GM23338 (cell line): ENCODE results near the gene MDH1. TPM values are rescaled to one million over a fixed set of nuclear protein-coding genes. Genes with fewer than 3 reads are reported as not detected.

Experiments used
- ATAC-seq: fragments of 200-7000 bp; cut with Tn5 transposase; 3 replicates; pipeline ENCODE4 v1.9.1; 2020
- DNase-seq: peaks from one replicate; pipeline ENCODE4 v3.0.0-alpha.2; 2015; ENCODE audit warnings: low spot score
- H2AFZ ChIP-seq: fragments of 200-600 bp; sonication (generic); 2 replicates; pipeline ENCODE4 v1.8.0; 2016; ENCODE audit warnings: antibody characterized with exemption, mild to moderate bottlenecking, moderate library complexity
- H3F3A ChIP-seq: fragments of 200-600 bp; sonication (generic); replicated peaks from 2 replicates; pipeline ENCODE4 v1.8.0; 2017; ENCODE audit warnings: antibody characterized with exemption, mixed run types, low read depth
- H3K27ac ChIP-seq: fragments of 200-600 bp; sonication (generic); 2 replicates; pipeline ENCODE4 v1.6.1; 2016; ENCODE audit warnings: low read depth
- H3K27me3 ChIP-seq: fragments of 200-600 bp; sonication (generic); 2 replicates; pipeline ENCODE4 v1.8.0; 2016; ENCODE audit warnings: mild to moderate bottlenecking, mixed run types, moderate library complexity; ENCODE audit not compliant: insufficient read depth
- H3K36me3 ChIP-seq: fragments of 200-600 bp; sonication (generic); 2 replicates; pipeline ENCODE4 v1.8.0; 2016; ENCODE audit warnings: mild to moderate bottlenecking; ENCODE audit not compliant: insufficient read depth
- H3K4me1 ChIP-seq: fragments of 200-600 bp; sonication (generic); 2 replicates; pipeline ENCODE4 v1.8.0; 2016; ENCODE audit warnings: mild to moderate bottlenecking, moderate library complexity; ENCODE audit not compliant: insufficient read depth
- H3K4me2 ChIP-seq: fragments of 200-600 bp; sonication (generic); 2 replicates; pipeline ENCODE4 v1.7.1; 2017; ENCODE audit warnings: mixed run types
- H3K4me3 ChIP-seq: fragments of 200-600 bp; sonication (generic); 2 replicates; pipeline ENCODE4 v1.6.1; 2016; ENCODE audit warnings: mixed run types
- H3K79me2 ChIP-seq: fragments of 200-600 bp; sonication (generic); replicated peaks from 2 replicates; pipeline ENCODE4 v1.8.0; 2017; ENCODE audit warnings: mild to moderate bottlenecking; ENCODE audit not compliant: insufficient read depth
- H3K9me2 ChIP-seq: fragments of 200-600 bp; sonication (generic); 2 replicates; pipeline ENCODE4 v1.8.0; 2017; ENCODE audit not compliant: insufficient read depth
- H4K20me1 ChIP-seq: fragments of 200-600 bp; sonication (generic); replicated peaks from 2 replicates; pipeline ENCODE4 v1.8.0; 2017; ENCODE audit warnings: mild to moderate bottlenecking; ENCODE audit not compliant: insufficient read depth
- H3K27ac Mint-ChIP-seq: 2 replicates; pipeline ENCODE4 v1.8.0; 2020; ENCODE audit warnings: inconsistent platforms, mild to moderate bottlenecking, moderate library complexity, mixed read lengths
- H3K27me3 Mint-ChIP-seq: 3 replicates; pipeline ENCODE4 v1.8.0; 2022; ENCODE audit warnings: low read depth, mild to moderate bottlenecking, moderate library complexity, mixed read lengths, inconsistent platforms; ENCODE audit not compliant: insufficient read depth, poor library complexity
- H3K36me3 Mint-ChIP-seq: 3 replicates; pipeline ENCODE4 v1.8.0; 2021; ENCODE audit warnings: low read depth, mild to moderate bottlenecking, inconsistent platforms, moderate library complexity, mixed read lengths
- H3K4me1 Mint-ChIP-seq: 3 replicates; pipeline ENCODE4 v1.8.0; 2020; ENCODE audit warnings: mild to moderate bottlenecking, inconsistent platforms, mixed read lengths
- H3K4me3 Mint-ChIP-seq: 3 replicates; pipeline ENCODE4 v1.8.0; 2021; ENCODE audit warnings: moderate library complexity, mild to moderate bottlenecking, inconsistent platforms, mixed read lengths
- H3K9me3 Mint-ChIP-seq: 3 replicates; pipeline ENCODE4 v1.8.0; 2020; ENCODE audit warnings: moderate library complexity, mild to moderate bottlenecking, inconsistent platforms, mixed read lengths
- EZH2 ChIP-seq: fragments of 200-600 bp; sonication (generic); IDR thresholded peaks from one replicate; pipeline ENCODE4 v1.8.0; 2017; ENCODE audit warnings: antibody characterized with exemption, mild to moderate bottlenecking, low read depth; ENCODE audit not compliant: unreplicated experiment
- EZH2phosphoT487 ChIP-seq: fragments of 200-600 bp; sonication (generic); IDR thresholded peaks from one replicate; pipeline ENCODE4 v1.8.1; 2018; ENCODE audit warnings: antibody characterized with exemption; ENCODE audit not compliant: unreplicated experiment
- POLR2AphosphoS5 ChIP-seq: IDR thresholded peaks from 2 replicates; pipeline ENCODE4 v1.6.1; 2016; ENCODE audit warnings: antibody characterized with exemption, low read depth
- REST ChIP-seq: IDR thresholded peaks from one replicate; pipeline ENCODE4 v1.6.1; 2018; ENCODE audit warnings: antibody characterized with exemption; ENCODE audit not compliant: unreplicated experiment
- STAT1 ChIP-seq: IDR thresholded peaks from one replicate; pipeline ENCODE4 v1.6.1; 2016; ENCODE audit warnings: antibody characterized with exemption; ENCODE audit not compliant: unreplicated experiment
- ZNF331 ChIP-seq: fragments of 250-450 bp; sonication (Bioruptor Pico); IDR thresholded peaks from 2 replicates; pipeline ENCODE4 v1.5.0; 2020; ENCODE audit warnings: low read depth, mild to moderate bottlenecking, moderate library complexity
- polyA plus RNA-seq: library from polyadenylated mRNA; unstranded; fragments of >200 nt; fragmentation: Nextera tagmentation; extraction: Ambion mirVana; gene quantifications from 2 replicates; pipeline ENCODE4 v1.2.1, GENCODE V29; 2016
- total RNA-seq: library from RNA; depleted of rRNA; stranded (reverse); fragments of >200 nt; shearing (Covaris generic); gene quantifications from 2 replicates; pipeline ENCODE4 v1.2.3, GENCODE V29; 2014
- TF ChIP-seq, protein P1 (sequence below), 2 experiments: fragments of 200-600 bp in 1 of 2; sonication (generic) in 1 of 2; conservative IDR thresholded peaks; 2 replicates each; pipeline versions ENCODE4 v1.5.1 to v1.6.1; 2016 to 2017; ENCODE audit warnings: antibody characterized with exemption in 2 of 2, low read depth in 2 of 2, mild to moderate bottlenecking in 2 of 2, moderate library complexity in 1 of 2
- TF ChIP-seq, protein P2 (sequence below): fragments of 250-450 bp; sonication (Bioruptor Pico); IDR thresholded peaks from 2 replicates; pipeline ENCODE4 v1.5.0; 2020; ENCODE audit warnings: mild to moderate bottlenecking, moderate library complexity

Gene MDH1
- total and polyA plus RNA-seq, 2 experiments from 2014 or later: 275 to 503 TPM

DNA sequence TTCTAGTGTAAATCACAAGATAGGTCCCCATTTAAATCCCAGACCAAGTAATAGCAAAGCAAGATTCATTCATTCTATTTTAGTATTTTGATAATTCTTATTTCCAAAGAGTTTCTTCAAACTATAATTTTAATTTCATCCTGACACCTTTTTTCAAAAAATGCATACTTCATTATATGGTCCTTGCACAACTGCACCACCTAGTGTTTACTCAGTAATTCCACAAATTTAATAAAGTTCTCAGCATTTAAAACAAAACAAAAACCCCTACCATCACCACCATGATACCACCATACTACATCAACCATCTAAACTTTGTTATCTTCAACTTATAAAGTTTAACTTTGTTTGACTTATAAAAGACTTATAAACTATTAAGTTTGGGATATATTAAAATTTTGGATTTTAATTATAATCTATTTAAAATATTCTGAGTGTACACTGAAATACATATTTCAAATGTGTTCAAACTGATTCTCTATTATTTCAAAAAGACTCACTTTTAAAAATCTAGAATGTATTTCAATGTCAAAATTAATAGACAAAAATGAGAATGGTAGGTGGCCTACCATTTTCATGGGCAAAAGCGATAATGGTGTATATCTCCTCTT is 44.6 kb upstream of the MDH1 start:
- TF ChIP-seq ZNF331 (CRISPR knock-in tag): no peak
- TF ChIP-seq, protein P1, sequence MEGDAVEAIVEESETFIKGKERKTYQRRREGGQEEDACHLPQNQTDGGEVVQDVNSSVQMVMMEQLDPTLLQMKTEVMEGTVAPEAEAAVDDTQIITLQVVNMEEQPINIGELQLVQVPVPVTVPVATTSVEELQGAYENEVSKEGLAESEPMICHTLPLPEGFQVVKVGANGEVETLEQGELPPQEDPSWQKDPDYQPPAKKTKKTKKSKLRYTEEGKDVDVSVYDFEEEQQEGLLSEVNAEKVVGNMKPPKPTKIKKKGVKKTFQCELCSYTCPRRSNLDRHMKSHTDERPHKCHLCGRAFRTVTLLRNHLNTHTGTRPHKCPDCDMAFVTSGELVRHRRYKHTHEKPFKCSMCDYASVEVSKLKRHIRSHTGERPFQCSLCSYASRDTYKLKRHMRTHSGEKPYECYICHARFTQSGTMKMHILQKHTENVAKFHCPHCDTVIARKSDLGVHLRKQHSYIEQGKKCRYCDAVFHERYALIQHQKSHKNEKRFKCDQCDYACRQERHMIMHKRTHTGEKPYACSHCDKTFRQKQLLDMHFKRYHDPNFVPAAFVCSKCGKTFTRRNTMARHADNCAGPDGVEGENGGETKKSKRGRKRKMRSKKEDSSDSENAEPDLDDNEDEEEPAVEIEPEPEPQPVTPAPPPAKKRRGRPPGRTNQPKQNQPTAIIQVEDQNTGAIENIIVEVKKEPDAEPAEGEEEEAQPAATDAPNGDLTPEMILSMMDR (conservative IDR thresholded peaks at IDR 0.05; ENCODE audit: low read depth in 2 of 2): peak in 1 of 2 experiments; percentile 66; a peak in 3 of 4 replicates
- TF ChIP-seq EZH2: no peak
- Histone ChIP-seq H3K27me3 (no peaks in the 10 kb centered on the region), H3K79me2 (no peaks in the 10 kb centered on the region; the same call in 1 of the 2 replicates), H4K20me1 (no peaks in the 10 kb centered on the region), H3K36me3 (no peaks in the 10 kb centered on the region), H3K4me1 (no peaks in the 10 kb centered on the region), H3K4me2 (no peak overlapping the region), H3K4me3 (no peak overlapping the region), H3F3A (no peaks in the 10 kb centered on the region), H3K27ac (no peak overlapping the region), H2AFZ (no peak overlapping the region), H3K9me2 (no peaks in the 10 kb centered on the region)
- ATAC-seq (no peak), DNase-seq (peak; percentile 19)
- Mint-ChIP-seq H3K4me1 (peaks cover 9% of the 10 kb centered on the region), H3K27me3 (peaks cover 6% of the 10 kb centered on the region), H3K9me3 (no peaks in the 10 kb centered on the region), H3K27ac (no peak overlapping the region), H3K36me3 (no peaks in the 10 kb centered on the region), H3K4me3 (no peak overlapping the region)

DNA sequence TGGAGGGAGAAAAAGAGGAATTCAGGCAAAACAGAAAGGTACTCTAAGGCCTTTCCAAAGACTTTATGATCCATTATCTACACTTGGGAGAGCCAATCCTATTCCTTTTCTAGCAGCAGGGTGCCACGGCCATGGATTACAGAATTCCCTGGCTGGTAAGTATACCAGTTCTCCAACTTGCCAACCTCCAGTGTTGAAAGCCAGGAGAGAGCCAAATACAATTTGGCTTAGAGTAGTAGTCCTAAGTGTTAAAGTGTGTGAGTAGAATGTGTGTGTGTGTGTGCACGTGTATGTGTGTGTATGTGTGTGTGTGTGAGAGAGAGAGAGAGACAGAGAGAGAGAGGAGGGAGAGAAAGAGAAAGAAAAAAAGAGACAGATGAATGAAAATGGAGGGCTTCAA is 43.7 kb upstream of the MDH1 start:
- Histone ChIP-seq H3K36me3 (no peaks in the 10 kb centered on the region), H3K4me3 (no peak overlapping the region), H3K4me1 (no peaks in the 10 kb centered on the region), H4K20me1 (no peaks in the 10 kb centered on the region), H3K79me2 (no peaks in the 10 kb centered on the region; the same call in 1 of the 2 replicates), H3K27me3 (no peaks in the 10 kb centered on the region), H3K4me2 (no peak overlapping the region), H2AFZ (no peak overlapping the region), H3F3A (no peaks in the 10 kb centered on the region), H3K27ac (no peak overlapping the region), H3K9me2 (no peaks in the 10 kb centered on the region)
- no peaks in the 10 kb centered on the region for H3K36me3 Mint-ChIP-seq
- H3K27ac Mint-ChIP-seq: peak overlapping the region; percentile 55
- H3K9me3 Mint-ChIP-seq: no peaks in the 10 kb centered on the region
- peak; percentile 19 for DNase-seq
- no peak for TF ChIP-seq POLR2AphosphoS5
- no peak for TF ChIP-seq STAT1
- TF ChIP-seq EZH2phosphoT487: no peak
- TF ChIP-seq, protein P2, sequence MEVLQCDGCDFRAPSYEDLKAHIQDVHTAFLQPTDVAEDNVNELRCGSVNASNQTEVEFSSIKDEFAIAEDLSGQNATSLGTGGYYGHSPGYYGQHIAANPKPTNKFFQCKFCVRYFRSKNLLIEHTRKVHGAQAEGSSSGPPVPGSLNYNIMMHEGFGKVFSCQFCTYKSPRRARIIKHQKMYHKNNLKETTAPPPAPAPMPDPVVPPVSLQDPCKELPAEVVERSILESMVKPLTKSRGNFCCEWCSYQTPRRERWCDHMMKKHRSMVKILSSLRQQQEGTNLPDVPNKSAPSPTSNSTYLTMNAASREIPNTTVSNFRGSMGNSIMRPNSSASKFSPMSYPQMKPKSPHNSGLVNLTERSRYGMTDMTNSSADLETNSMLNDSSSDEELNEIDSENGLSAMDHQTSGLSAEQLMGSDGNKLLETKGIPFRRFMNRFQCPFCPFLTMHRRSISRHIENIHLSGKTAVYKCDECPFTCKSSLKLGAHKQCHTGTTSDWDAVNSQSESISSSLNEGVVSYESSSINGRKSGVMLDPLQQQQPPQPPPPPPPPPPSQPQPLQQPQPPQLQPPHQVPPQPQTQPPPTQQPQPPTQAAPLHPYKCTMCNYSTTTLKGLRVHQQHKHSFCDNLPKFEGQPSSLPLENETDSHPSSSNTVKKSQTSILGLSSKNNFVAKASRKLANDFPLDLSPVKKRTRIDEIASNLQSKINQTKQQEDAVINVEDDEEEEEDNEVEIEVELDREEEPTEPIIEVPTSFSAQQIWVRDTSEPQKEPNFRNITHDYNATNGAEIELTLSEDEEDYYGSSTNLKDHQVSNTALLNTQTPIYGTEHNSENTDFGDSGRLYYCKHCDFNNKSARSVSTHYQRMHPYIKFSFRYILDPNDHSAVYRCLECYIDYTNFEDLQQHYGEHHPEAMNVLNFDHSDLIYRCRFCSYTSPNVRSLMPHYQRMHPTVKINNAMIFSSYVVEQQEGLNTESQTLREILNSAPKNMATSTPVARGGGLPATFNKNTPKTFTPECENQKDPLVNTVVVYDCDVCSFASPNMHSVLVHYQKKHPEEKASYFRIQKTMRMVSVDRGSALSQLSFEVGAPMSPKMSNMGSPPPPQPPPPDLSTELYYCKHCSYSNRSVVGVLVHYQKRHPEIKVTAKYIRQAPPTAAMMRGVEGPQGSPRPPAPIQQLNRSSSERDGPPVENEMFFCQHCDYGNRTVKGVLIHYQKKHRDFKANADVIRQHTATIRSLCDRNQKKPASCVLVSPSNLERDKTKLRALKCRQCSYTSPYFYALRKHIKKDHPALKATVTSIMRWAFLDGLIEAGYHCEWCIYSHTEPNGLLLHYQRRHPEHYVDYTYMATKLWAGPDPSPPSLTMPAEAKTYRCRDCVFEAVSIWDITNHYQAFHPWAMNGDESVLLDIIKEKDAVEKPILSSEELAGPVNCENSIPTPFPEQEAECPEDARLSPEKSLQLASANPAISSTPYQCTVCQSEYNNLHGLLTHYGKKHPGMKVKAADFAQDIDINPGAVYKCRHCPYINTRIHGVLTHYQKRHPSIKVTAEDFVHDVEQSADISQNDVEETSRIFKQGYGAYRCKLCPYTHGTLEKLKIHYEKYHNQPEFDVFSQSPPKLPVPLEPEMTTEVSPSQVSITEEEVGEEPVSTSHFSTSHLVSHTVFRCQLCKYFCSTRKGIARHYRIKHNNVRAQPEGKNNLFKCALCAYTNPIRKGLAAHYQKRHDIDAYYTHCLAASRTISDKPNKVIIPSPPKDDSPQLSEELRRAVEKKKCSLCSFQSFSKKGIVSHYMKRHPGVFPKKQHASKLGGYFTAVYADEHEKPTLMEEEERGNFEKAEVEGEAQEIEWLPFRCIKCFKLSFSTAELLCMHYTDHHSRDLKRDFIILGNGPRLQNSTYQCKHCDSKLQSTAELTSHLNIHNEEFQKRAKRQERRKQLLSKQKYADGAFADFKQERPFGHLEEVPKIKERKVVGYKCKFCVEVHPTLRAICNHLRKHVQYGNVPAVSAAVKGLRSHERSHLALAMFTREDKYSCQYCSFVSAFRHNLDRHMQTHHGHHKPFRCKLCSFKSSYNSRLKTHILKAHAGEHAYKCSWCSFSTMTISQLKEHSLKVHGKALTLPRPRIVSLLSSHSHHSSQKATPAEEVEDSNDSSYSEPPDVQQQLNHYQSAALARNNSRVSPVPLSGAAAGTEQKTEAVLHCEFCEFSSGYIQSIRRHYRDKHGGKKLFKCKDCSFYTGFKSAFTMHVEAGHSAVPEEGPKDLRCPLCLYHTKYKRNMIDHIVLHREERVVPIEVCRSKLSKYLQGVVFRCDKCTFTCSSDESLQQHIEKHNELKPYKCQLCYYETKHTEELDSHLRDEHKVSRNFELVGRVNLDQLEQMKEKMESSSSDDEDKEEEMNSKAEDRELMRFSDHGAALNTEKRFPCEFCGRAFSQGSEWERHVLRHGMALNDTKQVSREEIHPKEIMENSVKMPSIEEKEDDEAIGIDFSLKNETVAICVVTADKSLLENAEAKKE: no peak
- no peak for TF ChIP-seq REST
- peaks cover 9% of the 10 kb centered on the region for H3K4me1 Mint-ChIP-seq
- no peak overlapping the region for H3K4me3 Mint-ChIP-seq
- peaks cover 6% of the 10 kb centered on the region for H3K27me3 Mint-ChIP-seq
- peak; percentile 39; the same call in 2 of the 3 replicates for ATAC-seq
